DMS 273 (cell line): Measurements from ENCODE around the gene BPIFB2.

Experiments
- DNase-seq: peaks from one replicate; lab custom pipeline; 2025; ENCODE audit not compliant: unreplicated experiment; lab: John Stamatoyannopoulos, UW

BPIFB2 gene

DNA sequence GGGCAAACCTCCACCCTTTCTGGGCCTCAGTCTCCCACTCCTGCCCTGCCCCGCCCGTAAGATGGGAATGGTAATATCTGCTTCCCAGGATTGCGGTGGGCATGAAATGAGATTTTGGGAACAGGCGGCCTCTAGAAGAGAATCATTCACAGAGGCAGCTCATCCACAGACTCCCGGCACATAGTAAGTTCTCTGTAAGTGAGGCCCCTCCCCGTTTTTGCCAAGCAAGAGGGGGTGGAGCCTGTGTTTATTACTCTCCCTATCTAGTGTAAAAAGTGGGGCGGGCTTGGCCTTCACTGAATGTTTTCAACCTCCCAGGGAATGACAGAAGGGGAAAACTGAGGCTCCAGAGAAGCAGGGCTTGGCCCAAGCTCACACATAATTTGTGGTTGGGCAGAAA, 23.3 kb upstream of the BPIFB2 start:
- peak; percentile 21 for DNase-seq

- no peak for DNase-seq
These were observed 22.7 kb upstream of the BPIFB2 start for GRCh38 chr20:32984631-32985354.

DNA sequence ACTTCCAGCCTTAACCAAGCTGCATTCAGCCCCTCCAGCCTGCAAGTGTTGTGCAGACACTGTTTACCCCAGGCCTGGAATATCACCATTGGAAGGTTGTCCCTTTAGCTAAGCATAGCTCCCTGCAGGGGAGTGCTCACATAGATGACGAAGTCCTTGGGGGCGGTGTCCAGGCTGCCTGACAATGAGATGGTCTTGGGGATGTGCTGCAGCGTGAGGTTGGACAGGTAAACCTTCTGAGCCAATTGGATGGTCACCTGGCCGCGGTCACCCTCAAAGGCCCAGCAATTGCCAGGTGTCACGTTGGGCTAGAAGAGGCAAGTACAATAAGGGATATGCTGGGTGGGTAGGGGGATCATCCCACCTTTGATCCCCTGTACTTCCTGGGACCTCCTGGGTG, 21.9 kb upstream of the BPIFB2 start:
- DNase-seq: no peak

- DNase-seq: no peak
These were observed 21.1 kb upstream of the BPIFB2 start for GRCh38 chr20:32986331-32986966.

DNA sequence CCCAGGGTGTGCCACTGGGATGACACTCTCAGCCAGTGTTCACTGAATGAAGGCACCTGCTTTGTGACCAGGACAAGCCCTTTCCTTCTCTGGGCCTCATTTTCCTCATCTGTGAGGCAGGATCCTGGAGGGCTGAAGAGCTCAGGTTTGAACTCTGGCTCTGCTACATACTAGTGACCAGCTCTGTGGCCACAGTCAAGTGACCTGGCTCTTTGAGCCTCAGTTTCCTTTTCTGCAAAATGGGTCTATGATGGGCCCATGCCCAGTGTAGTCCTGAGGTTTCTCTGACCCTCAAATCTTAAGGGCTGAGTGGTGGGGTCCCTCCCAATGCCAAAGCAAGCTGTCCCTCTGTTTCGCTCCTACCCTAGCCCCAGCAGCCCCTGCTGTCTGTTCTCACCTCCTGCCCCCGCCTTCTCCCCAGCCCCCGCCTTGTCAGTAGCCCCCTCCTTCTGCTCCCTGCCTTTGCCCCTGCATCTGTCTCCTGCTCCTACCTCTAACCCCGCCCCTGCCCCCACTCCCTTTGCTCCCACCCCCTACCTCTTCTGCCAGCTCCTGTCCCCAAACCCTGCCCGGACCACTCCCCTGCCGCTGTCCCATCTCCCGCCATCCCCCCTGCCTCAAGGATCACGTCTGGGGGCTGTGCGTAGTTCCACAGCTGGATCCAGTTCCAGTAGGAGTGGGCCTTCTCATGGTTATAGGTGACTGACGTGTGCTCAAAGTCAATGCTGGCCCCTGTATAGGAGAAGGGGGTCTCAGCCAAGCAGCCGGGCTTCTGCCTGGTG, 20.3 kb upstream of the BPIFB2 start:
- DNase-seq: no peak

GRCh38 chr20:32988008-32988407, 19.5 kb upstream of the BPIFB2 start:
- DNase-seq: no peak

DNA sequence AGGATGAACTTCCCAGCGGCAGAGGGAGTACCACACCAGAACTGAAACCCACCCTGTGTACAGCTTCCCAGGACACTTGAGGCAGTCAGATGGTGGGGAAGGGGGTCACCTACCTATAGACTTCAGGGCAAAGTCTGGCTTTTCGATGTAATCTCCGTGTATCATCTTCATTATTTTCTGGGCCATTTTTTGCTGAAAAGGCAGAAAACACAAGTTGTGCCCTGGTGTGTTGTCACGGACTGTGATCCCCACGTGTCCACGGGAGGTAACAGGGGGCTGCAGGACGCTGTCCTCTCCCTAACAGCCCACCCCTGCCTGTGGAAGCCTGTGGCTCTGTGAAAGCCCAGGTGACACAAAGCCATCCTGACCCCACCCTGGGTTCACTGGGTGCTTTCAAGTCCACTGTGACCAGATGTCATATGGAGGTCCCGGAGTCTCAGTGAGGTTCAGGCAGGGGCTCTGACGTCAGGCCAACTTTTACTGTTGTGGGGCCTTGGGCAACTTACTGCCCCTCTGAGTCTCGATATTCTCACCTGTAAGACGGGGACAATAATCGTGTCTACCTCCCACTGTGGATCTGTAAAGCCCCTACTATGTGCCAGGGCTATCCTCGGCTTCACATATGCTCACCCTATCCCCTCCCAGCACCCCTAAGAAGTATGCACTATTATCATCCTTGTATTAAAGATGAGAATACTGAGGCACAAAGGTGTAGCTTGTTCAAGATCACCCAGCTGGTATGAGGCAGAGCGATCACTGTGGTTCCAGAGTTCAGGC, 17.8 kb upstream of the BPIFB2 start:
- DNase-seq: no peak

DNA sequence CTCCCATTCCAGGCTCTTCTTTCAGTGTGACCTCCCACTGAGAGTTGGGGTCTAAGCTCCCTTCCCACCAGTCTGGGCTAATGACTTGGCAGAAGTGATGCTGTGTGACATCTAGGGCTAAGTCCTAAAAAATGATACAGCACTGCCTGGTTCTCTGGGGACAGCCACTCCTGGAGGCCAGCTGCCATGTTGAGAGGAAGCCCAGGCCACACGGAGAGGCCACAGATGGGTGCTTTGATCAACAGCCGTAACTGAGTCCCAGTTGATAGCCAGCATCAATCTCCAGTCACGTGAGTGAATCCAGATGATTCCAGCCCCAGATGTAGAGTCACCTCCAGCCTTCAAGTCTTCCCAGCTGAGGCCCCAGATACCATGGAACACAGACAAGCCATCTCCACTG, 17.1 kb upstream of the BPIFB2 start:
- no peak for DNase-seq

- DNase-seq: no peak
These were observed 16.1 kb upstream of the BPIFB2 start for GRCh38 chr20:32991383-32991782.

DNA sequence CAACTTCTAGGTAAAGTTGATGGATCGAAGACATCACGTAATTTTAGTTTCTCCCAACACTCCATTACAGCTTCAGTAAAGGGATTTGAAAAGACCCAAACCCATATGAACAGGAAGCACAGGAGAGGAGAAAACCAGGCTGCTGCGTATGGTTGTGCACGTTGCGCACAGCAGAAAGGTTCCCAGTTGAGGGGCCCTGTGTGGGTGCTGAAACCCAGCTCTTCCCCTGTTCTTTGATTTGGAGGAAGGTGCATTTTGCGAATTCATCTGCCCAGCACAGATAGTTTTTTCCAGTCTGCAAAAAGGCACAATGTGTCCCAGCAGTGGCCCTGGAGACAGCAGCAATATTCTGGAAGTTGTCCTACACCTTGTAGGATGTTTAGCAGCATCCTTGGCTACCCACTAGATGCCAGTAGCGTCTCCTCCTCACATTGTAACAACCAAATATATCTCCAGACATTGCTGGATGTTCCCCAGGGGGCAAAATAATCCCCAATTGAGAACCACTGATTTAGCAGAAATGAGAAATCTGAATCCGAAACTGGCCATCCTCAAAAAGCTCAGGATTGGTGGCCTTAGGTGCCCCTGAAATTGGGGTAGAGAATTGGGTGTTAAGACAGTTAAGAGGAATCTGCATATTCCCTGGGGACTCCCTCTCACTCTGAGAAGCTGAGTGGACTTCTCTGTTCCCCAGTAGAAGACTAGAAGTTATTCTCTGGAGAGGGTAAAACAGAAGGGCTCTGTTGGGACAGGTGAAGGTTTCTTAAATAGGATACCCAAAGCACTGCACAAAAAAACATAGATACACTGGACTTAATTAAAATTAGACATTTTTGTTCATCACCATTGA, 15.5 kb upstream of the BPIFB2 start:
- DNase-seq: no peak

DNA sequence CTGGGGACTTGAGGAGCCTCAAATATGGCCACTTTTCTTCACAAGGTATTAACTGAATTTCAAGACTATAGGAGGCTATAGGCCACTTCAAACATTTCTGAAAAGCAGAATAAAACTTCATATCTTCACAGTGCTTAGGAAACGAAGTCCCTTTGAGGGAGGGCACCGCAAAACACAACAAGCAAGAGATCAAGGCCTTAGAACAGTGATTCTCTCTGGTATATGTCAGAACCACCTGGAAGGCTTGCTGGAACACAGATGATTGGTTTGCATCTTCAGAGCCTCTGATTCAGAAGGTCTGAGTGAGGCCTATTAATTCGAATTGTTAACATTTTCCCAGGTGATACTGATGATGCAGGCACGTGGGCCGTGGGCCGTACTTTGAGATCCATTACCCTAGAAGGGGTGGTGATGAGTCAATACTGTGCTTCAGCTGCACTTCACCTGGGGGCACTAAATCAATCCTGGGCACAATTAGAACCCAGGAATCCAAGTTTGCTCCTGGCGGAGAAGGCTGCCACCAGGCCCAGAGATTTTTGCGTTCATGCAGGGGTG, 13.9 kb upstream of the BPIFB2 start:
- DNase-seq: no peak

GRCh38 chr20:32995802-32996201, 11.7 kb upstream of the BPIFB2 start:
- no peak for DNase-seq

DNA sequence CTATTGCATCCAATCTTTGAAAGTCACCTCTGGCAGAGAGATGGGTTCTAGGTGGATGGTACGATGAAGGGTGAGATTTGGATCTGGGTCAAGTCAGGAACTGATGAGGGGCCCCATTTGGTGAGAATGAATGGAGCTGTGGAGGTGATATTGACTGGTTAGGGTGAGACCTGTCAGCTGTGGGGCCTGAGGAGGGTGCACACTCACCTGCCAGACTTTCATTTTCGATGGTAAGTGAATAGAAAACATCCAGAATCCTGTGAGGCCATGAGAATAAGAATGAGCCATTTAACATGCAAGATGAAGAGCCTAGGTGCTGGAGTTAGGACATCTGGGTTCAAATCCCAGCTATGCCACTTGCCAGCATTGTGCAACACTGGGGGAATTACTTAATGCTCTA, 10.1 kb upstream of the BPIFB2 start:
- DNase-seq: no peak

GRCh38 chr20:32999603-33000250, 7.8 kb upstream of the BPIFB2 start:
- DNase-seq: no peak

- DNase-seq: no peak
These were observed 6.6 kb upstream of the BPIFB2 start for GRCh38 chr20:33000802-33001466.

GRCh38 chr20:33002087-33002808, 5.3 kb upstream of the BPIFB2 start:
- DNase-seq: no peak

DNA sequence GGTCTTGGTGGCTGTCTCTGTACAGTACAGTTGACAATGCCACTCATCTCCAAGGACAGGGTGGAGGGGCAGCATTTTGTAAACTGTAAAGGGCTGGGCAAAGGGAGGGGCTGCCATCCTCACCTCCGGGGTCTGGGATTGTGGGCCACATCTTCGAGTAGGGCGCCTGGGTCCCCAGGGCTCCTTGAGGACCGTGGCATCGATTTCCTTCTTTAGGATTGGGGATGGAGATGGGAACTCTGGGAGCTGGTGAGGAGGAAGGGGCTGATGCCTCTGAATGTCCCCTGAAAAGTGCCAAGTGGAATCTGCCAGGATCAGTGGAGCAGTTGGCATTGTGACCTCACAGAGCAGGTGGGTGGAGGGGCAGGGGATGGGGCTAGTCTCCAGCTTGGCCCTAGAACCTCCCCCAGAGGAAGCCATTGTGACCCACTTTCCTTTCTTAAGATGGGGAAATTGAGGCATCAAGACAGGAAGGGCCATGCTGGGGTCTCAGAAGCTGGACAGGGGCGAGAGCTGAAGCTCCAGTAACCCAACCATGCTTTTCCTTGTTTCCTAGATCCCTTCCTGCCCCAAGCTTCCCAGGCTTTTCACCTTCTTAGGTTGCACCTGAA, 3.3 kb upstream of the BPIFB2 start, which contains the start of gene SUN5:
Gene SUN5 (minus strand): TSS at position 293 of the 611 bp plus-strand sequence. CDS start 93 bp downstream, at position 200.
- no peak for DNase-seq

GRCh38 chr20:33005132-33005566, 2.4 kb upstream of the BPIFB2 start:
- peak; percentile 69 for DNase-seq
